HepG2 (cell line): ENCODE measurements around the gene PEX11A. TPM values are rescaled to one million over a fixed set of nuclear protein-coding genes. Genes with fewer than 3 reads are reported as not detected.
A peak's percentile ranks its signal among the peaks of the same experiment; 100 is the strongest.

Experiments used
- ERF ChIP-seq: IDR thresholded peaks from 2 replicates; pipeline ENCODE4 v1.6.1; 2018; ENCODE audit warnings: missing biosample characterization, missing genetic modification reagents
- FUBP1 ChIP-seq: sonication (generic); formaldehyde crosslinking; IDR thresholded peaks from 2 replicates; pipeline ENCODE4 v1.5.1; 2020; ENCODE audit warnings: missing genetic modification reagents, mild to moderate bottlenecking, borderline replicate concordance
- LBX2 ChIP-seq: sonication (generic); formaldehyde crosslinking; IDR thresholded peaks from 2 replicates; pipeline ENCODE4 v1.5.0; 2020; ENCODE audit warnings: missing genetic modification reagents, mild to moderate bottlenecking, borderline replicate concordance
- LRRFIP1 ChIP-seq: sonication (generic); formaldehyde crosslinking; conservative IDR thresholded peaks from 2 replicates; pipeline ENCODE4 v1.4.0; 2020; ENCODE audit warnings: missing genetic modification reagents
- MBNL3 ChIP-seq: fragments of 250-450 bp; sonication (Bioruptor Pico); conservative IDR thresholded peaks from 2 replicates; pipeline ENCODE4 v1.8.0; 2022; ENCODE audit warnings: mild to moderate bottlenecking, inconsistent platforms
- MXD3 ChIP-seq: IDR thresholded peaks from 2 replicates; pipeline ENCODE4 v1.6.1; 2016; ENCODE audit warnings: mild to moderate bottlenecking, missing biosample characterization, missing genetic modification reagents
- NFE2L1 ChIP-seq: sonication (generic); formaldehyde crosslinking; IDR thresholded peaks from 2 replicates; pipeline ENCODE4 v1.4.0; 2020; ENCODE audit warnings: missing genetic modification reagents, mild to moderate bottlenecking, borderline replicate concordance
- RBM39 ChIP-seq: fragments of 200-400 bp; formaldehyde crosslinking; IDR thresholded peaks from one replicate; pipeline ENCODE4 v1.6.1; 2018; ENCODE audit warnings: antibody characterized with exemption, mild to moderate bottlenecking, low read depth, low read length; ENCODE audit not compliant: poor library complexity, severe bottlenecking
- SAFB2 ChIP-seq: sonication (generic); formaldehyde crosslinking; IDR thresholded peaks from 2 replicates; pipeline ENCODE4 v1.5.1; 2020; ENCODE audit warnings: missing genetic modification reagents, low read depth, mild to moderate bottlenecking, borderline replicate concordance
- SMYD3 ChIP-seq: sonication (generic); formaldehyde crosslinking; IDR thresholded peaks from 2 replicates; pipeline ENCODE4 v1.8.1; 2023; ENCODE audit warnings: mild to moderate bottlenecking, missing genetic modification reagents
- SSRP1 ChIP-seq: IDR thresholded peaks from 2 replicates; pipeline ENCODE4 v1.6.1; 2016; ENCODE audit warnings: control low read depth
- TARDBP ChIP-seq: sonication (generic); formaldehyde crosslinking; IDR thresholded peaks from 2 replicates; pipeline ENCODE4 v1.8.0; 2022; ENCODE audit warnings: mild to moderate bottlenecking, missing genetic modification reagents
- TOE1 ChIP-seq: sonication (generic); formaldehyde crosslinking; IDR thresholded peaks from 2 replicates; pipeline ENCODE4 v1.4.0; 2020; ENCODE audit warnings: mild to moderate bottlenecking, missing genetic modification reagents
- TRIM22 ChIP-seq: fragments of 450-650 bp; IDR thresholded peaks from 2 replicates; pipeline ENCODE4 v1.6.1; 2017
- ZNF143 ChIP-seq: sonication (generic); formaldehyde crosslinking; IDR thresholded peaks from 2 replicates; pipeline ENCODE4 v1.4.0; 2020; ENCODE audit warnings: missing genetic modification reagents
- ZNF205 ChIP-seq: IDR thresholded peaks from 2 replicates; pipeline ENCODE4 v1.6.1; 2018; ENCODE audit warnings: missing biosample characterization, missing genetic modification reagents
- ZNF383 ChIP-seq: sonication (generic); formaldehyde crosslinking; IDR thresholded peaks from 2 replicates; pipeline ENCODE4 v1.4.0; 2020; ENCODE audit warnings: missing genetic modification reagents, mild to moderate bottlenecking, borderline replicate concordance
- ZNF468 ChIP-seq: sonication (generic); formaldehyde crosslinking; IDR thresholded peaks from 2 replicates; pipeline ENCODE4 v1.8.0; 2022; ENCODE audit warnings: mild to moderate bottlenecking, moderate library complexity, missing genetic modification reagents
- ZNF616 ChIP-seq: sonication (generic); formaldehyde crosslinking; IDR thresholded peaks from 2 replicates; pipeline ENCODE4 v1.5.0; 2020; ENCODE audit warnings: low read depth, mild to moderate bottlenecking, missing genetic modification reagents
- ZNF652 ChIP-seq: IDR thresholded peaks from 2 replicates; pipeline ENCODE4 v1.6.1; 2016; ENCODE audit warnings: low read depth, borderline replicate concordance
- ZNF781 ChIP-seq: sonication (generic); formaldehyde crosslinking; IDR thresholded peaks from 2 replicates; pipeline ENCODE4 v1.5.1; 2020; ENCODE audit warnings: borderline replicate concordance, mild to moderate bottlenecking, missing genetic modification reagents; ENCODE audit errors: not compliant biosample characterization
- ZSCAN29 ChIP-seq: sonication (generic); formaldehyde crosslinking; conservative IDR thresholded peaks from 2 replicates; pipeline ENCODE4 v1.4.0; 2020; ENCODE audit warnings: mild to moderate bottlenecking, missing genetic modification reagents
- polyA plus RNA-seq, 8 experiments: library from polyadenylated mRNA; depleted of rRNA in 3 of 8; stranded (reverse) in 7 of 8; unstranded in 1 of 8; fragments of >200 nt; fragmentation: Illumina TruSeq in 4 of 8; extraction: Trizol in 4 of 8; gene quantifications; 2 replicates each; pipeline versions ENCODE4 v1.2.1 to v1.2.3, GENCODE V29; 2011 to 2016; ENCODE audit warnings: low read depth in 4 of 8, missing spikeins in 1 of 8, mixed read lengths in 1 of 8; ENCODE audit not compliant: insufficient read depth in 1 of 8
- total RNA-seq, 5 experiments: library from RNA; depleted of rRNA; stranded (reverse); fragments of >200 nt; fragmentation: Illumina TruSeq; extraction: Trizol; gene quantifications; 2 replicates each; pipeline ENCODE4 v1.2.3, GENCODE V29; 2016; ENCODE audit warnings: low read depth in 1 of 5

PEX11A gene
- total and polyA plus RNA-seq, 2 of the 13 experiments (the other 11 are each of a cell fraction or from before 2014, with no cell fraction given): 9.9 to 15.1 TPM

GRCh38 chr15:89690276-89691218 is at the start of gene PEX11A, which contains the start of gene WDR93 (continued):
- TF ChIP-seq SAFB2 (CRISPR knock-in tag): no peak
- TF ChIP-seq LRRFIP1 (CRISPR knock-in tag): no peak
- no peak for TF ChIP-seq NFE2L1
- TF ChIP-seq TARDBP (CRISPR knock-in tag): 0 out of 2 replicates have a peak, but pooled peaks have one; percentile 45
- no peak for TF ChIP-seq ZNF383 (CRISPR knock-in tag)
- TF ChIP-seq ZNF616 (CRISPR knock-in tag): no peak
- no peak for TF ChIP-seq TRIM22
- TF ChIP-seq ZNF468: no peak
- no peak for TF ChIP-seq ZNF781 (CRISPR knock-in tag)
- no peak for TF ChIP-seq FUBP1 (CRISPR knock-in tag)
- no peak for TF ChIP-seq ZNF652 (CRISPR knock-in tag)
- peak; percentile 56; the same call in 1 of the 2 replicates for TF ChIP-seq MXD3 (CRISPR knock-in tag)
- no peak for TF ChIP-seq ZSCAN29 (CRISPR knock-in tag)
- peak; percentile 46 for TF ChIP-seq RBM39
- TF ChIP-seq ZNF143 (CRISPR knock-in tag): no peak
- 0 out of 2 replicates have a peak, but pooled peaks have one; percentile 16 for TF ChIP-seq SSRP1 (CRISPR knock-in tag)
- peak; percentile 71; the same call in 1 of the 2 replicates for TF ChIP-seq ERF (CRISPR knock-in tag)
- peak; percentile 55; the same call in 1 of the 2 replicates for TF ChIP-seq ZNF205 (CRISPR knock-in tag)
- TF ChIP-seq TOE1 (CRISPR knock-in tag): no peak
- TF ChIP-seq LBX2 (CRISPR knock-in tag): no peak
- no peak for TF ChIP-seq SMYD3 (CRISPR knock-in tag)
- no peak for TF ChIP-seq MBNL3 (CRISPR knock-in tag)
